ENCODE results near the gene SEPTIN8.

Gene SEPTIN8

GRCh38 chr5:132824426-132824825, 47.4 kb upstream of the SEPTIN8 start:
- no peak for TF ChIP-seq FOXM1 (IDR thresholded peaks at IDR 0.05; ENCODE audit: borderline replicate concordance, low read depth)
- TF ChIP-seq CREB1 (IDR thresholded peaks at IDR 0.05; ENCODE audit: low read depth) = no peak
- TF ChIP-seq EGR1 (IDR thresholded peaks at IDR 0.05) = no peak
- no peak for TF ChIP-seq CEBPB (IDR thresholded peaks at IDR 0.05)
- TF ChIP-seq TAF1 (IDR thresholded peaks at IDR 0.05; ENCODE audit: low read depth) = no peak
- no peak for TF ChIP-seq EP300 (IDR thresholded peaks at IDR 0.05; ENCODE audit: borderline replicate concordance)
- no peak for TF ChIP-seq MAX (IDR thresholded peaks at IDR 0.05)
- no peak for TF ChIP-seq RAD21 (IDR thresholded peaks at IDR 0.05; ENCODE audit: low read depth)
- no peak for TF ChIP-seq USF1 (IDR thresholded peaks at IDR 0.05)
- no peak for TF ChIP-seq TEAD4 (IDR thresholded peaks at IDR 0.05)
- TF ChIP-seq ZBTB7A (IDR thresholded peaks at IDR 0.05; ENCODE audit: low read depth) = no peak
- no peak for TF ChIP-seq YY1 (IDR thresholded peaks at IDR 0.05; ENCODE audit: low read depth)
- no peak for TF ChIP-seq NFIC (IDR thresholded peaks at IDR 0.05)
- TF ChIP-seq TCF12 (IDR thresholded peaks at IDR 0.05; ENCODE audit: low read depth) = no peak
- TF ChIP-seq REST (IDR thresholded peaks at IDR 0.05; ENCODE audit: low read depth) = no peak

- TF ChIP-seq TAF1 (IDR thresholded peaks at IDR 0.05; ENCODE audit: low read depth) = no peak
- TF ChIP-seq TEAD4 (IDR thresholded peaks at IDR 0.05) = no peak
- no peak for TF ChIP-seq YY1 (IDR thresholded peaks at IDR 0.05; ENCODE audit: low read depth)
- TF ChIP-seq EGR1 (IDR thresholded peaks at IDR 0.05) = no peak
- no peak for TF ChIP-seq REST (IDR thresholded peaks at IDR 0.05; ENCODE audit: low read depth)
- TF ChIP-seq RAD21 (IDR thresholded peaks at IDR 0.05; ENCODE audit: low read depth) = no peak
- TF ChIP-seq CEBPB (IDR thresholded peaks at IDR 0.05) = no peak
- no peak for TF ChIP-seq USF1 (IDR thresholded peaks at IDR 0.05)
- TF ChIP-seq ZBTB7A (IDR thresholded peaks at IDR 0.05; ENCODE audit: low read depth) = no peak
- no peak for TF ChIP-seq CREB1 (IDR thresholded peaks at IDR 0.05; ENCODE audit: low read depth)
- TF ChIP-seq TCF12 (IDR thresholded peaks at IDR 0.05; ENCODE audit: low read depth) = no peak
- TF ChIP-seq EP300 (IDR thresholded peaks at IDR 0.05; ENCODE audit: borderline replicate concordance) = no peak
- no peak for TF ChIP-seq MAX (IDR thresholded peaks at IDR 0.05)
- TF ChIP-seq FOXM1 (IDR thresholded peaks at IDR 0.05; ENCODE audit: borderline replicate concordance, low read depth) = no peak
- TF ChIP-seq NFIC (IDR thresholded peaks at IDR 0.05) = no peak
These were observed 46.5 kb upstream of the SEPTIN8 start for GRCh38 chr5:132823481-132824050.

GRCh38 chr5:132822650-132823480, 45.8 kb upstream of the SEPTIN8 start:
- TF ChIP-seq NFIC (IDR thresholded peaks at IDR 0.05) = no peak
- no peak for TF ChIP-seq ZBTB7A (IDR thresholded peaks at IDR 0.05; ENCODE audit: low read depth)
- no peak for TF ChIP-seq MAX (IDR thresholded peaks at IDR 0.05)
- TF ChIP-seq CREB1 (IDR thresholded peaks at IDR 0.05; ENCODE audit: low read depth) = no peak
- TF ChIP-seq RAD21 (IDR thresholded peaks at IDR 0.05; ENCODE audit: low read depth) = no peak
- TF ChIP-seq TCF12 (IDR thresholded peaks at IDR 0.05; ENCODE audit: low read depth) = no peak
- TF ChIP-seq TAF1 (IDR thresholded peaks at IDR 0.05; ENCODE audit: low read depth) = no peak
- no peak for TF ChIP-seq EGR1 (IDR thresholded peaks at IDR 0.05)
- no peak for TF ChIP-seq CEBPB (IDR thresholded peaks at IDR 0.05)
- no peak for TF ChIP-seq EP300 (IDR thresholded peaks at IDR 0.05; ENCODE audit: borderline replicate concordance)
- no peak for TF ChIP-seq FOXM1 (IDR thresholded peaks at IDR 0.05; ENCODE audit: borderline replicate concordance, low read depth)
- TF ChIP-seq USF1 (IDR thresholded peaks at IDR 0.05) = no peak
- TF ChIP-seq TEAD4 (IDR thresholded peaks at IDR 0.05) = no peak
- TF ChIP-seq REST (IDR thresholded peaks at IDR 0.05; ENCODE audit: low read depth) = no peak
- TF ChIP-seq YY1 (IDR thresholded peaks at IDR 0.05; ENCODE audit: low read depth) = no peak

Data from Ishikawa (cell line).